Measurements from ENCODE around the gene KIF15.
"Not testable (repeated sequence)": the region's sequence is repeated elsewhere in the genome, so short reads cannot be mapped to it uniquely, and the experiment has no call there.

The KIF15 gene

GRCh38 chr3:44821206-44821605 is 59.6 kb downstream of the KIF15 start:
- not testable (repeated sequence) for DNase-seq (ENCODE audit: low spot score)

GRCh38 chr3:44825264-44825925 is 63.8 kb downstream of the KIF15 start:
- DNase-seq (ENCODE audit: low spot score), result no peak

- DNase-seq (ENCODE audit: low spot score), result no peak
These were observed 65.6 kb downstream of the KIF15 start for GRCh38 chr3:44827196-44827595.

GRCh38 chr3:44831232-44831631 is 69.6 kb downstream of the KIF15 start:
- DNase-seq (ENCODE audit: low spot score), result no peak

GRCh38 chr3:44832032-44832431 is 70.4 kb downstream of the KIF15 start:
- DNase-seq (ENCODE audit: low spot score), result no peak

- DNase-seq (ENCODE audit: low spot score), result no peak
These were observed 71.4 kb downstream of the KIF15 start for GRCh38 chr3:44832965-44833364.

- no peak for DNase-seq (ENCODE audit: low spot score)
These were observed 71.8 kb downstream of the KIF15 start for GRCh38 chr3:44833394-44833793.

- no peak for DNase-seq (ENCODE audit: low spot score)
These were observed 74.1 kb downstream of the KIF15 start for GRCh38 chr3:44835684-44836083.

- DNase-seq (ENCODE audit: low spot score), result no peak
These were observed 80.8 kb downstream of the KIF15 start for GRCh38 chr3:44842376-44842775.

GRCh38 chr3:44845528-44846520 is 84.2 kb downstream of the KIF15 start:
- DNase-seq (ENCODE audit: low spot score), result no peak

- no peak for DNase-seq (ENCODE audit: low spot score)
These were observed 87.0 kb downstream of the KIF15 start for GRCh38 chr3:44848634-44849033.

- not testable (repeated sequence) for DNase-seq (ENCODE audit: low spot score)
These were observed 95.1 kb downstream of the KIF15 start for GRCh38 chr3:44856663-44857062.

GRCh38 chr3:44860117-44860516 is 98.5 kb downstream of the KIF15 start:
- no peak for DNase-seq (ENCODE audit: low spot score)

GRCh38 chr3:44861412-44862225 is 100.0 kb downstream of the KIF15 start, which contains the start of gene TMEM42:
Gene TMEM42 (plus strand): TSS chr3:44861912. CDS start chr3:44861925, 13 bp downstream.
- no peak for DNase-seq (ENCODE audit: low spot score)

- no peak for DNase-seq (ENCODE audit: low spot score)
These were observed 100.6 kb downstream of the KIF15 start for GRCh38 chr3:44862226-44862637.

- no peak for DNase-seq (ENCODE audit: low spot score)
These were observed 103.9 kb downstream of the KIF15 start for GRCh38 chr3:44865272-44866035.

- no peak for DNase-seq (ENCODE audit: low spot score)
These were observed 106.0 kb downstream of the KIF15 start for GRCh38 chr3:44867421-44868111.

- no peak for DNase-seq (ENCODE audit: low spot score)
These were observed 108.9 kb downstream of the KIF15 start for GRCh38 chr3:44870375-44871061.

GRCh38 chr3:44874308-44874707 is 112.7 kb downstream of the KIF15 start, which contains the start of gene TGM4:
Gene TGM4 (plus strand): TSS chr3:44874608. CDS start chr3:44874679, 71 bp downstream.
- no peak for DNase-seq (ENCODE audit: low spot score)

GRCh38 chr3:44875596-44875995 is 114.0 kb downstream of the KIF15 start:
- no peak for DNase-seq (ENCODE audit: low spot score)
